Aorta (tissue), 5 donors: ENCODE data around the gene RFPL3. TPM values are rescaled to one million over a fixed set of nuclear protein-coding genes. Genes with fewer than 3 reads are reported as not detected.
"Not testable (repeated sequence)": the region's sequence is repeated elsewhere in the genome, so short reads cannot be mapped to it uniquely, and the experiment has no call there.

Experiments
- ATAC-seq: fragments of 200-7000 bp; cut with Tn5 transposase; one replicate; pipeline ENCODE4 v1.9.1; 2022; ENCODE audit warnings: moderate library complexity; ENCODE audit not compliant: low FRiP score
- DNase-seq, 2 donors: peaks; one replicate each; pipeline ENCODE4 v3.0.0-alpha.2; 2020
- H3K27ac ChIP-seq, 2 donors: one replicate each; pipeline ENCODE4 v1.5.1; 2013; ENCODE audit warnings: low read length in 2 of 2, mild to moderate bottlenecking in 2 of 2, moderate library complexity in 2 of 2, control low read depth in 1 of 2, inconsistent platforms in 1 of 2, low read depth in 1 of 2
- H3K27me3 ChIP-seq, 2 donors: one replicate each; pipeline ENCODE4 v1.6.1; 2013; ENCODE audit warnings: control low read depth in 1 of 2, low read length in 1 of 2, mild to moderate bottlenecking in 1 of 2, moderate library complexity in 1 of 2; ENCODE audit not compliant: insufficient read depth in 2 of 2, control insufficient read depth in 1 of 2
- H3K36me3 ChIP-seq, 2 donors: one replicate each; pipeline ENCODE4 v1.6.1; 2013; ENCODE audit warnings: control low read depth in 1 of 2, low read length in 1 of 2, mild to moderate bottlenecking in 1 of 2; ENCODE audit not compliant: insufficient read depth in 2 of 2, control insufficient read depth in 1 of 2
- H3K4me1 ChIP-seq, 2 donors: one replicate each; pipeline ENCODE4 v1.6.1; 2013; ENCODE audit warnings: low read length in 2 of 2, control low read depth in 1 of 2, mild to moderate bottlenecking in 1 of 2, moderate library complexity in 1 of 2; ENCODE audit not compliant: insufficient read depth in 2 of 2, control insufficient read depth in 1 of 2
- H3K4me3 ChIP-seq, 2 donors: one replicate each; pipeline ENCODE4 v1.5.1; 2013; ENCODE audit warnings: low read length in 2 of 2, control low read depth in 1 of 2, mild to moderate bottlenecking in 1 of 2
- H3K9me3 ChIP-seq: one replicate; pipeline ENCODE4 v1.6.1; 2013; ENCODE audit warnings: mild to moderate bottlenecking, low read length; ENCODE audit not compliant: control insufficient read depth
- WGBS, 2 donors: extraction: QIAGEN DNeasy Blood & Tissue Kit; methylation state at CpG; one replicate each; pipeline ENCODE4 v1.1.7; 2013; 5-methylcytosine and 5-hydroxymethylcytosine counted together
- intact Hi-C, 2 donors: fragments of 100-400 bp; cut with DNase I; formaldehyde crosslinking; loops; one replicate each; pipeline versions ENCODE4 v1.14.2 to v1.15.0; 2022
- long read RNA-seq, 2 donors: library from polyadenylated mRNA; unstranded; transcript quantifications; one replicate each; pipeline ENCODE4 v2.0.0, GENCODE V29; 2020 to 2021
- polyA plus RNA-seq, 2 donors: library from polyadenylated mRNA; stranded (reverse); fragments of 200-250 nt; gene quantifications; one replicate each; pipeline ENCODE4 v1.2.3, GENCODE V29; 2013
- total RNA-seq, 2 donors: library from RNA; stranded (reverse); fragmentation: NEBNext Ultra II Directional; extraction: Animal tissue kit (Norgen Biotek cat#: 25700); gene quantifications; one replicate each; pipeline ENCODE4 v1.2.1, GENCODE V29; 2021
- donor health status: healthy with polysubstance abuse.
- donor health status: Bipolar disorder and iron deficiency.
- donor health status: DM: no; HTN: no; CAD: no.
- donor health status: DM: no; HTN: no; CAD: no.
- donor health status: DM: yes; HTN: yes; CAD: no.

The RFPL3 gene
- total RNA-seq (not detected), polyA plus RNA-seq (not detected)
- long read RNA-seq, donor 1, result 0 reads
- long read RNA-seq, donor 2, result 0 reads

- WGBS, 2 donors, result 72 to 77% methylated on average over 9 of the region's 9 CpGs
- intact Hi-C loops, DNase-seq, H3K36me3 ChIP-seq, ATAC-seq, H3K27ac ChIP-seq, H3K4me1 ChIP-seq, H3K27me3 ChIP-seq, H3K9me3 ChIP-seq, H3K4me3 ChIP-seq: not testable (repeated sequence)
Measured at GRCh38 chr22:32357567-32357966, at the start of gene RFPL3. TSS of gene RFPL3 (plus strand) at chr22:32357867. CDS start at chr22:32358072, 205 bp downstream.

- no peak for ATAC-seq
- Histone ChIP-seq H3K9me3 (peaks cover 1% of the 10 kb centered on the region), H3K27me3 (no peaks in the 10 kb centered on the region), H3K4me3 (no peak overlapping the region), H3K36me3 (no peaks in the 10 kb centered on the region), H3K27ac (no peak overlapping the region), H3K4me1 (no peaks in the 10 kb centered on the region)
- WGBS, 2 donors, result 75 to 77% methylated on average over 7 of the region's 7 CpGs
- intact Hi-C loops, result no loop called here
- DNase-seq, result no peak
Measured at GRCh38 chr22:32308191-32308590, 49.5 kb upstream of the RFPL3 start.

DNA sequence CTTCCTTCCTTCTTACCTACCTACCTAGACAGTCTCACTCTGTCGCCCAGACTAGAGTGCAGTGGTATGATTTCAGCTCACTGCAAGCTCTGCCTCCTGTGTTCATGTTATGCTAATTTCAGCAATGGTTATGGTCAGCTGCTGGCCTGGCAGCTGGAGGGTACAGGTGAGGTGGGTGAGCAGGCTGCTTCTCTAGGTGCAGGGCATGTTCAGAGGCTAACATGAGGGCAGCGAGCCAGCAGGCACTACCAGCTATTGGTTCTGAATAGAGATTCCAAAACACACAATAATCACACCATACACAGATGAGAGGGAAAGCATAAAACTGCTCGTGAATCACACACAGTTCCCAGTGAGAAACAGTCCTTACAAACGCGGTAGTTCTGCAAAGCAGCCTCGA lies 48.7 kb upstream of the RFPL3 start:
- WGBS, 2 donors, result 73 to 83% methylated on average over 6 of the region's 6 CpGs
- ATAC-seq (no peak), DNase-seq (no peak)
- H3K36me3 ChIP-seq, result no peaks in the 10 kb centered on the region
- peaks cover 1% of the 10 kb centered on the region for H3K9me3 ChIP-seq
- intact Hi-C loops, result no loop called here
- H3K4me3 ChIP-seq, result no peak overlapping the region
- no peaks in the 10 kb centered on the region for H3K4me1 ChIP-seq
- no peak overlapping the region for H3K27ac ChIP-seq
- no peaks in the 10 kb centered on the region for H3K27me3 ChIP-seq

- ATAC-seq (no peak), DNase-seq (no peak)
- Histone ChIP-seq H3K9me3 (peaks cover 1% of the 10 kb centered on the region), H3K4me3 (no peak overlapping the region), H3K27me3 (no peaks in the 10 kb centered on the region), H3K27ac (no peak overlapping the region), H3K4me1 (no peaks in the 10 kb centered on the region), H3K36me3 (no peaks in the 10 kb centered on the region)
- WGBS, 2 donors, result 45 to 48% methylated on average over 9 of the region's 9 CpGs
- intact Hi-C loops, result no loop called here
Measured at GRCh38 chr22:32309585-32310251, 47.9 kb upstream of the RFPL3 start.

GRCh38 chr22:32310777-32311176 lies 46.9 kb upstream of the RFPL3 start:
- Histone ChIP-seq H3K27me3 (no peaks in the 10 kb centered on the region), H3K4me1 (no peaks in the 10 kb centered on the region), H3K36me3 (no peaks in the 10 kb centered on the region), H3K4me3 (no peak overlapping the region), H3K9me3 (peaks cover 1% of the 10 kb centered on the region), H3K27ac (no peak overlapping the region)
- DNase-seq, result no peak
- intact Hi-C loops, result no loop called here
- WGBS, 2 donors, result 78 to 84% methylated on average over 5 of the region's 5 CpGs
- ATAC-seq, result no peak

DNA sequence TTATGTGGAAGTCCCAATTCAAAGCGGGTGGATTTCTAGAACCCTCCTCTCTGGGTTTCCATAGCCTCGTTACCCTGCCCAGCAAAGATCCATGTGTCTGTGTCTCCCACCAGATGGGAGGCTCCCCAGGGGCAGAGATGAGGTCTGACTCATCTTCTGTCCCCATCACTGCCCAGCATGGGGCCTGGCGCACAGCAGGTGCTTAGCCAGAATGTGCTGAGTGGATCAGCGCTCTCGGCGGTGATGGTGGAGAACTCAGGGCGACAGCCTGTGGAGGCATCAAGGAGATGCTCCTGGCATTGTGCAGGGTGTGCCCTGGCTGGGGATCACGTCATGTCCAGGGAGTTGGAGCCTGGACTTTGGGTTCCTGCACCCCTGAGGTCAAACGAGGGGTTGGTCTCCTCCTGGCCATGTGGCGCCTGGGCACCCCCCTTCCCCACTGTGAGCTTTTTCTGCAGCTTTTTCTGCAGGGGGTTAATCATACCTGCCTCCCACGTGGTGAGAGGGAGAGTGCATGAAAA lies 46.1 kb upstream of the RFPL3 start:
- Histone ChIP-seq H3K4me1 (no peaks in the 10 kb centered on the region), H3K36me3 (no peaks in the 10 kb centered on the region), H3K27me3 (no peaks in the 10 kb centered on the region), H3K4me3 (no peak overlapping the region), H3K27ac (no peak overlapping the region), H3K9me3 (peaks cover 1% of the 10 kb centered on the region)
- intact Hi-C loops, result no loop called here
- 72 to 75% methylated on average over 11 of the region's 11 CpGs for WGBS, 2 donors
- ATAC-seq (no peak), DNase-seq (peak in 1 of 2 donors; percentile 50)

DNA sequence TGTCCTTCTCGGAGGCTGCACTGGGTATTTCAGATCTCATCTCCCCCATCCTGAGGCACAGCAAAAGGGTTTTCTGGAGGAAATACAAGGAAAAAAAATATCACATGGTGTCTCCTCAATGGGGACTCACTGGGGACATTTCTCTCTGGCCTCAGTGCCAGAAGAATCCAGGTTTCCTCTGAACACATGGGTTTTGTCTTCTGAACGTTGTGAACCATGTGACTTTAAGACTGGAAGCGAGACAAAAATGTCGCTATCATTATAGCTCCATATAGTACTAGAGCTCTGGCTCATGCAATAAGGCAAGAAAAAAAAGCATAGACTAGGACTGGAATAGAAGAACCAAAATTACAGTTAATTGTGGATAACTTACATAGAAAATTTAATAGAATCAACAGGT lies 44.9 kb upstream of the RFPL3 start:
- WGBS, 2 donors, result 77 to 80% methylated on average over 4 of the region's 4 CpGs
- ATAC-seq, result no peak

GRCh38 chr22:32313532-32313931 lies 44.1 kb upstream of the RFPL3 start:
- Histone ChIP-seq H3K27ac (no peak overlapping the region), H3K27me3 (no peaks in the 10 kb centered on the region), H3K9me3 (peaks cover 1% of the 10 kb centered on the region), H3K36me3 (no peaks in the 10 kb centered on the region), H3K4me1 (no peaks in the 10 kb centered on the region), H3K4me3 (no peak overlapping the region)
- no peak for DNase-seq
- ATAC-seq, result no peak
- intact Hi-C loops, result no loop called here

More for the DNA sequence above, 44.9 kb upstream of the RFPL3 start:
- Histone ChIP-seq H3K4me3 (no peak overlapping the region), H3K9me3 (peaks cover 1% of the 10 kb centered on the region), H3K36me3 (no peaks in the 10 kb centered on the region), H3K27ac (no peak overlapping the region), H3K27me3 (no peaks in the 10 kb centered on the region), H3K4me1 (no peaks in the 10 kb centered on the region)
- intact Hi-C loops, result no loop called here
- DNase-seq, result no peak

DNA sequence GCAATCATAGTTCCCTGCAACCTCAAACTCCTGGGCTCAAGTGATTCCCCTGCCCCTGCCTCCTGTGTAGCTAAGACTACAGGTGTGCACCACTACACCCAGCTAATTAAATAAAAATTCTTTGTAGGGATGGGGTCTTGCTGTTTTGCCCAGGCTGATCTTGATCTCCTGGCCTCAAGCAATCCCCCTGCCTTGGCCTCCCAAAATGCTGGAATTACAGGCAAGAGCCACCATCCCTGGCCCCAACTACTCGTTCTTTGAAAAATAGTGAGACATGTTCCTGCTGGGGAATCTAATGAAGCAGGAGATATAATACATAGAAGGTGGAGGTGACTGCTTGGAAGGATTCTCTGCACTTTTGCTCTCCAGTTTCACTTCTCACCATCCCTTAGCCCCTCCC lies 40.1 kb upstream of the RFPL3 start:
- no peaks in the 10 kb centered on the region for H3K36me3 ChIP-seq
- no peaks in the 10 kb centered on the region for H3K27me3 ChIP-seq
- H3K4me1 ChIP-seq, result no peaks in the 10 kb centered on the region
- WGBS, 2 donors, result 29 to 68% methylated on average over 1 of the region's 1 CpG
- no peak for ATAC-seq
- H3K4me3 ChIP-seq, result no peak overlapping the region
- intact Hi-C loops, result no loop called here
- DNase-seq, result no peak
- no peak overlapping the region for H3K27ac ChIP-seq
- H3K9me3 ChIP-seq, result peaks cover 2% of the 10 kb centered on the region
